Liver (tissue), 9 donors: ENCODE results near the gene PPFIBP1. TPM values are rescaled to one million over a fixed set of nuclear protein-coding genes. Genes with fewer than 3 reads are reported as not detected.
"Not testable (repeated sequence)": the region's sequence is repeated elsewhere in the genome, so short reads cannot be mapped to it uniquely, and the experiment has no call there.

Experiments used
- DNase-seq: peaks from one replicate; pipeline ENCODE4 v3.0.0-alpha.2; 2017; ENCODE audit warnings: low spot score
- H3K27ac ChIP-seq, 2 donors: one replicate each; pipeline ENCODE4 v1.7.0; 2013; ENCODE audit warnings: inconsistent platforms in 2 of 2, low read length in 2 of 2, control low read depth in 1 of 2, low read depth in 1 of 2, mild to moderate bottlenecking in 1 of 2
- H3K27me3 ChIP-seq, 4 donors: one replicate each; pipeline versions ENCODE4 v1.6.1 to v1.7.0; 2013; ENCODE audit warnings: low read length in 3 of 4, inconsistent platforms in 1 of 4, mild to moderate bottlenecking in 1 of 4, moderate library complexity in 1 of 4; ENCODE audit not compliant: control insufficient read depth in 4 of 4, insufficient read depth in 4 of 4
- H3K36me3 ChIP-seq, 4 donors: one replicate each; pipeline versions ENCODE4 v1.6.1 to v1.7.0; 2013; ENCODE audit warnings: low read length in 3 of 4, mild to moderate bottlenecking in 3 of 4, low read depth in 1 of 4, moderate library complexity in 1 of 4; ENCODE audit not compliant: control insufficient read depth in 4 of 4, insufficient read depth in 3 of 4
- H3K4me1 ChIP-seq, 4 donors: one replicate each; pipeline versions ENCODE4 v1.6.1 to v1.7.0; 2013; ENCODE audit warnings: low read length in 3 of 4, mild to moderate bottlenecking in 3 of 4, moderate library complexity in 1 of 4; ENCODE audit not compliant: control insufficient read depth in 4 of 4, insufficient read depth in 4 of 4
- H3K4me3 ChIP-seq, 3 donors: one replicate each; pipeline versions ENCODE4 v1.6.1 to v1.7.0; 2013; ENCODE audit warnings: low read length in 3 of 3, control low read depth in 1 of 3, low read depth in 1 of 3, mild to moderate bottlenecking in 1 of 3
- H3K9ac ChIP-seq, 2 donors: one replicate each; pipeline ENCODE4 v1.7.0; 2013; ENCODE audit warnings: low read length in 2 of 2, mild to moderate bottlenecking in 2 of 2, moderate library complexity in 2 of 2, control low read depth in 1 of 2, low read depth in 1 of 2
- H3K9me3 ChIP-seq, 4 donors: one replicate each; pipeline versions ENCODE4 v1.6.1 to v1.7.0; 2013; ENCODE audit warnings: low read length in 3 of 4; ENCODE audit not compliant: control insufficient read depth in 4 of 4
- ATF3 ChIP-seq: IDR thresholded peaks from 2 replicates; pipeline ENCODE4 v1.6.1; 2016; ENCODE audit warnings: antibody characterized with exemption
- CTCF ChIP-seq: fragments of 150-350 bp; IDR thresholded peaks from 2 replicates; pipeline ENCODE4 v1.5.1; 2017; ENCODE audit warnings: improper control_type of control experiment, low read depth, low read length; ENCODE audit not compliant: missing input control
- EGR1 ChIP-seq, 2 donors: IDR thresholded peaks; 2 replicates each; pipeline ENCODE4 v1.6.1; 2016 to 2018; ENCODE audit warnings: antibody characterized with exemption in 2 of 2, low read depth in 2 of 2
- FOXA1 ChIP-seq: IDR thresholded peaks from 2 replicates; pipeline ENCODE4 v1.6.1; 2016; ENCODE audit warnings: antibody characterized with exemption
- FOXA2 ChIP-seq: IDR thresholded peaks from 2 replicates; pipeline ENCODE4 v1.6.1; 2016; ENCODE audit warnings: antibody characterized with exemption
- GABPA ChIP-seq, 2 donors: IDR thresholded peaks in 1 of 2; conservative IDR thresholded peaks in 1 of 2; 2 replicates each; pipeline ENCODE4 v1.6.1; 2016; ENCODE audit warnings: antibody characterized with exemption in 2 of 2, mild to moderate bottlenecking in 1 of 2, moderate library complexity in 1 of 2
- HNF4A ChIP-seq, 2 donors: conservative IDR thresholded peaks; 2 replicates each; pipeline ENCODE4 v1.6.1; 2016; ENCODE audit warnings: antibody characterized with exemption in 2 of 2, mild to moderate bottlenecking in 2 of 2
- HNF4G ChIP-seq: IDR thresholded peaks from 2 replicates; pipeline ENCODE4 v1.6.1; 2016; ENCODE audit warnings: antibody characterized with exemption
- JUND ChIP-seq, 2 donors: IDR thresholded peaks; 2 replicates each; pipeline ENCODE4 v1.6.1; 2016; ENCODE audit warnings: antibody characterized with exemption in 2 of 2
- MAX ChIP-seq: IDR thresholded peaks from 2 replicates; pipeline ENCODE4 v1.6.1; 2016; ENCODE audit warnings: antibody characterized with exemption
- NR2F2 ChIP-seq: IDR thresholded peaks from 2 replicates; pipeline ENCODE4 v1.6.1; 2016; ENCODE audit warnings: antibody characterized with exemption
- RAD21 ChIP-seq, 2 donors: IDR thresholded peaks; 2 replicates each; pipeline ENCODE4 v1.6.1; 2016; ENCODE audit warnings: antibody characterized with exemption in 2 of 2, mild to moderate bottlenecking in 2 of 2
- REST ChIP-seq: IDR thresholded peaks from 2 replicates; pipeline ENCODE4 v1.6.1; 2016; ENCODE audit warnings: antibody characterized with exemption, mild to moderate bottlenecking
- RXRA ChIP-seq, 2 donors: IDR thresholded peaks; 2 replicates each; pipeline ENCODE4 v1.6.1; 2017 to 2018; ENCODE audit warnings: antibody characterized with exemption in 2 of 2, mild to moderate bottlenecking in 1 of 2
- SP1 ChIP-seq: IDR thresholded peaks from 2 replicates; pipeline ENCODE4 v1.6.1; 2018; ENCODE audit warnings: antibody characterized with exemption, mild to moderate bottlenecking
- TAF1 ChIP-seq: conservative IDR thresholded peaks from 2 replicates; pipeline ENCODE4 v1.6.1; 2016; ENCODE audit warnings: antibody characterized with exemption, mild to moderate bottlenecking
- YY1 ChIP-seq: IDR thresholded peaks from 2 replicates; pipeline ENCODE4 v1.6.1; 2016; ENCODE audit warnings: antibody characterized with exemption, mild to moderate bottlenecking
- ZBTB33 ChIP-seq: IDR thresholded peaks from 2 replicates; pipeline ENCODE4 v1.6.1; 2016; ENCODE audit warnings: antibody characterized with exemption
- WGBS: extraction: QIAGEN DNeasy Blood & Tissue Kit; methylation state at CpG from one replicate; pipeline ENCODE4 v1.1.7; 2013; 5-methylcytosine and 5-hydroxymethylcytosine counted together
- polyA plus RNA-seq, 2 donors: library from polyadenylated mRNA; stranded (reverse) in 1 of 2; unstranded in 1 of 2; fragments of 200-250 nt in 1 of 2; fragments of >200 nt in 1 of 2; fragmentation: Nextera tagmentation in 1 of 2; extraction: Ambion mirVana in 1 of 2; gene quantifications; one replicate each; pipeline versions ENCODE4 v1.2.1 to v1.2.3, GENCODE V29; 2013 to 2015
- total RNA-seq, 2 donors: library from RNA; depleted of rRNA; stranded (reverse); fragments of >200 nt; gene quantifications; one replicate each; pipeline ENCODE4 v1.2.3, GENCODE V29; 2014
- donor health status: healthy.
- donor health status: healthy.
- donor health status: healthy.
- donor health status: healthy.
- donor health status: healthy.

The PPFIBP1 gene
- total and polyA plus RNA-seq, 4 donors = 10.5 to 65.8 (median 17.4) TPM

GRCh38 chr12:27580561-27581330 lies 56.7 kb downstream of the PPFIBP1 start:
- H3K9me3 ChIP-seq = no peaks in the 10 kb centered on the region
- H3K4me1 ChIP-seq = peaks cover 0 to 11% (median 8%) of the 10 kb centered on the region in 4 donors
- no peak overlapping the region for H3K9ac ChIP-seq
- H3K4me3 ChIP-seq = no peak overlapping the region
- no peaks in the 10 kb centered on the region for H3K27me3 ChIP-seq
- 91% methylated on average over 9 of the region's 9 CpGs for whole genome bisulfite sequencing
- H3K36me3 ChIP-seq = peaks cover 0 to 13% (median 0%) of the 10 kb centered on the region in 4 donors
- no peak overlapping the region for H3K27ac ChIP-seq
- DNase-seq = no peak
- TF ChIP-seq FOXA1 (no peak), YY1 (no peak), JUND (IDR thresholded peaks at IDR 0.05) (no peak), HNF4G (no peak), MAX (no peak), GABPA (IDR thresholded peaks at IDR 0.05 in 1 of 2, conservative IDR thresholded peaks at IDR 0.05 in 1 of 2) (no peak), CTCF (no peak), TAF1 (no peak), NR2F2 (no peak), FOXA2 (no peak), SP1 (no peak), RAD21 (IDR thresholded peaks at IDR 0.05) (no peak), EGR1 (IDR thresholded peaks at IDR 0.05; ENCODE audit: low read depth in 2 of 2) (no peak), REST (no peak), ZBTB33 (no peak), RXRA (IDR thresholded peaks at IDR 0.05) (no peak), HNF4A (conservative IDR thresholded peaks at IDR 0.05) (no peak), ATF3 (no peak)

GRCh38 chr12:27581331-27581671 lies 57.3 kb downstream of the PPFIBP1 start:
- not testable (repeated sequence) for H3K4me3 ChIP-seq, H3K27me3 ChIP-seq, H3K27ac ChIP-seq, H3K9me3 ChIP-seq, H3K4me1 ChIP-seq, DNase-seq, H3K9ac ChIP-seq
- WGBS = 91% methylated on average over 1 of the region's 1 CpG
- H3K36me3 ChIP-seq = peaks cover 0 to 13% (median 0%) of the 10 kb centered on the region in 4 donors

- DNase-seq, H3K9ac ChIP-seq, H3K9me3 ChIP-seq, H3K4me1 ChIP-seq, H3K27ac ChIP-seq, H3K27me3 ChIP-seq, H3K4me3 ChIP-seq: not testable (repeated sequence)
- H3K36me3 ChIP-seq = peaks cover 0 to 13% (median 0%) of the 10 kb centered on the region in 4 donors
- whole genome bisulfite sequencing = 87% methylated on average over 3 of the region's 3 CpGs
These were observed 57.8 kb downstream of the PPFIBP1 start for GRCh38 chr12:27581833-27582232.

- not testable (repeated sequence) for H3K4me3 ChIP-seq, DNase-seq, H3K4me1 ChIP-seq, H3K27ac ChIP-seq, H3K27me3 ChIP-seq, H3K9me3 ChIP-seq, H3K9ac ChIP-seq
- peaks cover 0 to 13% (median 0%) of the 10 kb centered on the region in 4 donors for H3K36me3 ChIP-seq
- 72% methylated on average over 5 of the region's 5 CpGs for WGBS
These were observed 58.4 kb downstream of the PPFIBP1 start for GRCh38 chr12:27582445-27582844.
